ENCODE measurements around the gene POLDIP3. TPM values are rescaled to one million over a fixed set of nuclear protein-coding genes. Genes with fewer than 3 reads are reported as not detected.
"Not testable (repeated sequence)": the region's sequence is repeated elsewhere in the genome, so short reads cannot be mapped to it uniquely, and the experiment has no call there.

The POLDIP3 gene
- total RNA-seq, 1 donor from 2014 or later: 82.4 TPM

DNA sequence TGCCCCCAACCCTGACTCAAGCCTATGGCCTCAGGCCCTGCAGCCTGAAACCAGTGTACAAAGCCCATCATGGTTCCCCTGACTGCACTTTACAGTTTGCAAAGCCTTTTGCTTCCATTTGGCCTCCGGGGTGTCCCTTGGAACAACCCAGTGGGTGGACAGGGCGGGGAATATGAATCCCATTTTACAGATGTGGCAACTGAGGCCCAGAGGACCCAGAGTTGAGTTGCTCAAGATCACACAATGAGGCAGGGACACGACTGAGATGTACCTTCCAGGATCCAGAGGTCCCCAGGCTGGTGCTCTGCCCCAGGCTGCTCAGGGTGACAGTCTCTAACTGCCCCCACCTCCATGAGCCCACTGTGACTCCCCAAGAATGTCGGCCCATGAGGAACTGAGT lies 5.4 kb upstream of the POLDIP3 start:
- no peaks in the 10 kb centered on the region for H3K9me3 Mint-ChIP-seq (ENCODE audit: low read depth)
- H3K27me3 Mint-ChIP-seq: no peaks in the 10 kb centered on the region
- no peak overlapping the region for H3K4me3 Mint-ChIP-seq (ENCODE audit: low read depth)
- TF ChIP-seq, protein P1, sequence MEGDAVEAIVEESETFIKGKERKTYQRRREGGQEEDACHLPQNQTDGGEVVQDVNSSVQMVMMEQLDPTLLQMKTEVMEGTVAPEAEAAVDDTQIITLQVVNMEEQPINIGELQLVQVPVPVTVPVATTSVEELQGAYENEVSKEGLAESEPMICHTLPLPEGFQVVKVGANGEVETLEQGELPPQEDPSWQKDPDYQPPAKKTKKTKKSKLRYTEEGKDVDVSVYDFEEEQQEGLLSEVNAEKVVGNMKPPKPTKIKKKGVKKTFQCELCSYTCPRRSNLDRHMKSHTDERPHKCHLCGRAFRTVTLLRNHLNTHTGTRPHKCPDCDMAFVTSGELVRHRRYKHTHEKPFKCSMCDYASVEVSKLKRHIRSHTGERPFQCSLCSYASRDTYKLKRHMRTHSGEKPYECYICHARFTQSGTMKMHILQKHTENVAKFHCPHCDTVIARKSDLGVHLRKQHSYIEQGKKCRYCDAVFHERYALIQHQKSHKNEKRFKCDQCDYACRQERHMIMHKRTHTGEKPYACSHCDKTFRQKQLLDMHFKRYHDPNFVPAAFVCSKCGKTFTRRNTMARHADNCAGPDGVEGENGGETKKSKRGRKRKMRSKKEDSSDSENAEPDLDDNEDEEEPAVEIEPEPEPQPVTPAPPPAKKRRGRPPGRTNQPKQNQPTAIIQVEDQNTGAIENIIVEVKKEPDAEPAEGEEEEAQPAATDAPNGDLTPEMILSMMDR (IDR thresholded peaks at IDR 0.05; ENCODE audit: unreplicated experiment): no peak
- DNase-seq (ENCODE audit: low spot score, unreplicated experiment): no peak
- H3K36me3 Mint-ChIP-seq (ENCODE audit: insufficient read depth): peaks cover 5% of the 10 kb centered on the region
- H3K27ac Mint-ChIP-seq: no peak overlapping the region
- H3K4me1 Mint-ChIP-seq (ENCODE audit: low read depth): peaks cover 7% of the 10 kb centered on the region

DNA sequence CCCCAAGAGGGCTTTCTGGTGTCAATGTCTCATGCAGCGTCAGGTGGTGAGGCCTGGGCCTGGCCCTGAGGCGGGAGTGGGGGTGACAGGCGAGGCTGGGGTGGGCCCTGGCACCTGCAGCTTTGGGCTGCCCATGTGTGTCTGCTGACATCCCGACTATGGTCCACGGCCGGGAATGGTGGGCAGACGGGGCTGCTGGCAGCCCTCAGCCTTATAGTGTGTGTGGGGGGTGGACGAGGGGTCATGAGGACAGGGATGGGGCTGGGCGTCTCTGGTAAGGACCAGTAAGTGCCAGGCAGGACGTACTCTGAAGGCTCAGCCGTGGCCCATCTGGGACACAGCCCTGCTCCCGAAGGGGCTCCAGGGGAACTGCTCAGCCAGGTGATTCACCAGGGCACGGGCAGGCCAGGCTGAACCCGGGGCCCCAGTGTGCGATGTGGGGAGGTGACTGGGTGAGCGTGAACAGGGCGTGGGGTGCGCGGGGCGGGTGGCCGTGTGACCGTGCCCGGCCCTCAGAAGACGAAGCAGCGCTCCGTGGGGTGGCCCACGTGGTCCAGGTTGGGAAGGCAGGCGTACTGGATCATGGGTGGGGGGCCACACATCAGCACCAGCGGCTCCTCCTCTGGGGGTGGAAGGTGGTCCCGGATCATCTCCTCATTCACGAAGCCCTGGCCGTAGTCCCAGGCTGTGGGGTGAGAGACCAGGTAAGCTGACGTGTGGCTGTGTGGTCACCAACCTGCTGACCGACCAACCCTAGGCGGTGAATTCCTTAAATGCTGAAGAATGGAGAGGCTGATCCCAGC lies 4.8 kb upstream of the POLDIP3 start:
- no peak overlapping the region for H3K27ac Mint-ChIP-seq
- no peaks in the 10 kb centered on the region for H3K9me3 Mint-ChIP-seq (ENCODE audit: low read depth)
- H3K4me3 Mint-ChIP-seq (ENCODE audit: low read depth): no peak overlapping the region
- TF ChIP-seq, protein P1 (IDR thresholded peaks at IDR 0.05; ENCODE audit: unreplicated experiment): no peak
- DNase-seq (ENCODE audit: low spot score, unreplicated experiment): no peak
- H3K4me1 Mint-ChIP-seq (ENCODE audit: low read depth): peaks cover 7% of the 10 kb centered on the region
- peaks cover 5% of the 10 kb centered on the region for H3K36me3 Mint-ChIP-seq (ENCODE audit: insufficient read depth)
- no peaks in the 10 kb centered on the region for H3K27me3 Mint-ChIP-seq

DNA sequence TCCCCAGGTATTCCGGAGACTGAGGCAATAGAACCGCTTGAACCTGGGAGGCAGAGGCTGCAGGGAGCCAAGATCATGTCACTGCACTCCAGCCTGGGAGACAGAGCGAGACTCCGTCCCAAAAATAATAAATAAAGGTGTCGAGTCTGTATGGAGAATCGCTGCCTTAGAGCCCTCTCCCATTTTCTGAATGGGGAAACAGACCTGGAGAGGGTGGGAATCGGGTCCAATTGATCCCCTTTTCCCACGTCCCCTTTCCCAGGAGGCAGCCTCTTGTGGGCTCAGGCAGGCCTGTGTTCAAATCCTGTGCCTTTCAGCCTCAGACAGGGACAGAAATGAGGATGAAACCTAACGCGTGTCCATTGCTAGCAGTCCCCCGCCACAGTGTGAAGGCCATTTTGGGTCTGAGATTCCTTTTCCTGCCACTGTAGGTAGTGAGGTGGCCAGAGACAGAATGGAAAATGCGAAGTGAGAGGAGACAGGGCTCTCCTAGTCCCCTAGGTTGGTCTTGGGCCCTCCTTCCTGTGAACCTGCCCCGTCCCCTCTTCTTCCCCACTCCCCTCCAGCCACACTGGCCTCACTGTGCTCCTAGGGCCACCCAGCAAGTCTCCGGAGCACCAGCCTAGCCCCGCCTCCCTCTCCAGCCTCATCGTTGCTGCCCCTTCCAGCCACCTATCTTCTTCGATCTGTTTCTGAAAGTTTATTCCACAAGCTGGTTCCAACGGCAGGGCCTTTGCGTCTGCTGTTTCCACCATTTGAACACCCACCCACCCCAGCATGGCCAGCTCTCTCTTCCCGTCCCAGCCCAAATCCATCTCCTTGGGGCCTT lies 2.7 kb upstream of the POLDIP3 start:
- H3K4me1 Mint-ChIP-seq (ENCODE audit: low read depth): peaks cover 19% of the 10 kb centered on the region
- H3K27me3 Mint-ChIP-seq: no peaks in the 10 kb centered on the region
- TF ChIP-seq, protein P1 (IDR thresholded peaks at IDR 0.05; ENCODE audit: unreplicated experiment): no peak
- no peak overlapping the region for H3K4me3 Mint-ChIP-seq (ENCODE audit: low read depth)
- H3K36me3 Mint-ChIP-seq (ENCODE audit: insufficient read depth): peaks cover 3% of the 10 kb centered on the region
- DNase-seq (ENCODE audit: low spot score, unreplicated experiment): no peak
- H3K27ac Mint-ChIP-seq: peak overlapping the region; percentile 21
- H3K9me3 Mint-ChIP-seq (ENCODE audit: low read depth): no peaks in the 10 kb centered on the region

DNA sequence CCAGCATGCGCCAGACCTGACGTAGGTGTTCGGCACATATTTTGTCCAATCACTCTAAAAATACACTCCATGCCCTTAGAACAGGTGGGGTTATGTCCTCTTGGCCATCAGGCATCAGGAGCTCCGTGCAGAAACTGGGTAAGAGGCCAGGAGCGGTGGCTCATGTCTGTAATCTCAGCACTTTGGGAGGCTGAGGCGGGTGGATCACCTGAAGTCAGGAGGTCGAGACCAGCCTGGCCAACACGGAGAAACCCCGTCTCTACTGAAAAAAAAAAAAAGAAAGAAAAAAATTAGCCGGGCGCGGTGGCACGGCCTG lies 1.1 kb upstream of the POLDIP3 start:
- Mint-ChIP-seq H3K4me3 (ENCODE audit: low read depth) (peak overlapping the region; percentile 98), H3K27ac (peak overlapping the region; percentile 100), H3K4me1 (ENCODE audit: low read depth) (peaks cover 26% of the 10 kb centered on the region)
- not testable (repeated sequence) for H3K27me3 Mint-ChIP-seq; H3K36me3 Mint-ChIP-seq (ENCODE audit: insufficient read depth); DNase-seq (ENCODE audit: low spot score, unreplicated experiment); H3K9me3 Mint-ChIP-seq (ENCODE audit: low read depth)

DNA sequence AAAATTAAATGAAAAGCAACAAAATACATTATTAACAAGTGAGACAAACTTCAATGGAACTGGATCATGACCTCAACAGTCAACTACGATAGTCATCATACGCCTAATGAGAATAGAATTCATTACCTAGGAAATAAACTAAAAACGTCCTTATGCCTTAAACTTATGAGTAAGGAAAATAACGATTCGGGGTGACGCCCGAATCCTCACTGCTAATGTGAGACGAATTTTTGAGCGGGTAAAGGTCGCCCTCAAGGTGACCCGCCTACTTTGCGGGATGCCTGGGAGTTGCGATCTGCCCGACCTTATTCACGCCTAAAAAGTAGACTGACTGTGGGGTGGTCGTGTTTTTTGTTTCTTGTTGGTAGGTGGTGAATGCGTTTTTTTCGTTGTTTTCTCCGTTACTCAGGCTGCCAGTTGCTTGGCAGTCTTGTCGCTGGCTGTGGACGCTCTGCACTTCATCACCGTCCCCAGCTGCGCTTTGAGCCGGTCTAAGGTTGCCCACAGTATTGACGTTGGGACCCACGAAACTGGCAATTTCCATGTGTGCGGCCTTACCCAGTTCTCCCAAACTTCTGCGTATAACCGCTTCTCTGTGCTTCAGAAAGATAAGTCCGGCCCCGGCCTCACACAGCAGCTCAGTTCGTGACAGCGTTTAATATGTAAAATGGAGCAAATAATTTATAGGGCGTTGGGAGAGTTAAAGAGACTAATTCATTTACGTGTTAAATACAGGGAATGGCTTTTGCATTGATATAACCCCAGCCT lies 593 bp upstream of the POLDIP3 start:
- no peaks in the 10 kb centered on the region for H3K9me3 Mint-ChIP-seq (ENCODE audit: low read depth)

More for the DNA sequence above, 593 bp upstream of the POLDIP3 start:
- H3K4me3 Mint-ChIP-seq (ENCODE audit: low read depth): peak overlapping the region; percentile 98
- peaks cover 3% of the 10 kb centered on the region for H3K36me3 Mint-ChIP-seq (ENCODE audit: insufficient read depth)
- H3K27me3 Mint-ChIP-seq: no peaks in the 10 kb centered on the region
- H3K27ac Mint-ChIP-seq: peak overlapping the region; percentile 100
- TF ChIP-seq, protein P1 (IDR thresholded peaks at IDR 0.05; ENCODE audit: unreplicated experiment): no peak
- DNase-seq (ENCODE audit: low spot score, unreplicated experiment): peak; percentile 68
- H3K4me1 Mint-ChIP-seq (ENCODE audit: low read depth): peaks cover 26% of the 10 kb centered on the region

Measured in progenitor cell of endocrine pancreas (in vitro differentiated cells).